Ureter (tissue), 1 donor: ENCODE results near the gene SORCS3. TPM values are rescaled to one million over a fixed set of nuclear protein-coding genes. Genes with fewer than 3 reads are reported as not detected.

Experiments used
- DNase-seq: peaks from one replicate; pipeline ENCODE4 v3.0.0-alpha.2; 2020; ENCODE audit warnings: low spot score
- total RNA-seq: library from RNA; stranded (reverse); gene quantifications from one replicate; pipeline ENCODE4 v1.2.4, GENCODE V29; 2023
- donor health status: DM: yes; HTN: yes; CAD: no.

SORCS3 gene
- total RNA-seq, 1 donor from 2014 or later = not detected

DNA sequence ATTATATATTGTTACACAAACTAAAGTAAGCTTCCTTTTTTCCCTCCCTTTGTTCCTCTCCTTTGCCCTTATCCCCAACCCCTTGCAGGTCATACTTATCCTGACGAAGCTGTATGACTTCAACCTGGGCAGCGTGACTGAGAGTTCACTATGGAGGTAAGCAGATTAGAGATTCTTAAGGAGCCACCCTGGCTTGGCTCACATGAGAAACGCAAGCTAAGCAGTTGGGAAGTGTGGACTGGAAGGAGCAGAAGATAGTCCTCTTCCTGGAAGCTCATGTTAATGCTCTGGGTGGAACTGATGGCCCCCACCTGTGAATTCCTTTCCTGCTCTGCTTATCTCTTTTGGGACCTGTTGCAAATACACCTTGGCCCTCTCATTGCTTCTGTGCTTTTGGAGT is 201.6 kb downstream of the SORCS3 start:
- DNase-seq = no peak

DNA sequence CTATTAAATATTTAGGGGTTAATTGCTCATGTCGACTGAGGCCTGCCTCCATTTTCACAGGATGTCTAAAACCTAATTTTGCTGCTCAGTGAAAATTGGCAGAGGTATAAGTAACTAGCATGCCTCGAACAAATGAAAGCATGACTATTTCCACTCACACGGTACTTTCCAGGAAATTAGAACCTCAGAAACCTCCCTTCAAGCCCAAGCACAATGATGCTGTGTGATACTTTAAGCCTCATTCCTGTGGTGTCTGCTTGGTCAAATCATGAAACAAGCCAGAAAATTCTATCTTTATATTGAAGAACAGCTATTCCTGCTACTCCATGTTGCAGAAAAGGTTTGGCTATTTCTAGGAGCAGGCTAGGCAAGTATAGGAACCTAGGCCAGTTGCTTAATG is 203.0 kb downstream of the SORCS3 start:
- DNase-seq = no peak

DNA sequence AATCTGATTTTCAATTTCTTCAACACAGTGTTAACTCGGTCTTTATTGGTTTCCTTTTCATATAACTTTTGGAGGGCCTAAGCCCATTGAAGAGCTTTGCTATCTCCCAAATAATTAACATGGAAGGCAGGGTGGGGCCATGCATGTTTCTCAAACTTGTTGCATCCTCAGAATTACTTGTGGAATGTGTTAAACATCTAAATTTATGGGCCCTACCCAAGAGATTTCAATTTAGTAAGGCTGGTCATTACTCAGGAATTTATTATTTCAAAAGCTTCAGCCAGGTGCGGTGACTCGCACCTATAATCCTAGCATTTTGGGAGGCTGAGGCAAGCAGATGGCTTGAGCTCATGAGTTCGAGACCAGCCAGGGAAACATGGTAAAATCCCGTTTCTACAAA is 208.9 kb downstream of the SORCS3 start:
- no peak for DNase-seq

DNA sequence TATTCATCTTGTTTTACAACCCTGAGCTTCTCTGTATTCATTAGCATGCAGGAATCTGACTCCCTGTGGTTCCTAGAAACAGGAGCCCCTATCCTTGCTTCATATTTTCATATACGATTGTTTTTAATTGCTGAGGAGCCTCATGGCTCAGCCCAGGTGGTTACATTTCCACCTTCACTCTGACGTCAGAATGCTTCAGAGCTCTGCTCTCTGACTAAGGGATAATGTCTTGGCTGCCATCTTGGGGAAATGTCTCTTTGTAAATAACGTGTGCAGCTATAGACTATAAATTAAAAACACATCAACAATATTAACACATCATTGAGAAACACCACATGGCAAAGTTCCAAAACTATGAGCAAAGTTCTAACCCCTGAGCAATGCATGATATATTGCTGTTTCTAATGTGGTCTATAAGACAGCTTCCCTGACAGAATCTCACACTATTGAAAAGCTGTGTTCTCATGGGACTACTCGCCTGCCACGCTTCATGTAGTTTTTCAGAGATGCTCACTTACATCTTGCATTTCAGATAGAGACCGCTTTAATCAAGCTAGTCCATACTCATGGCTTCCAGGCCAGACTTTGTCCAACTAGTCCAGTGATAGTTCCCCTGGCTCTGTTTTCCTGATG is 227.0 kb downstream of the SORCS3 start:
- DNase-seq = no peak

DNA sequence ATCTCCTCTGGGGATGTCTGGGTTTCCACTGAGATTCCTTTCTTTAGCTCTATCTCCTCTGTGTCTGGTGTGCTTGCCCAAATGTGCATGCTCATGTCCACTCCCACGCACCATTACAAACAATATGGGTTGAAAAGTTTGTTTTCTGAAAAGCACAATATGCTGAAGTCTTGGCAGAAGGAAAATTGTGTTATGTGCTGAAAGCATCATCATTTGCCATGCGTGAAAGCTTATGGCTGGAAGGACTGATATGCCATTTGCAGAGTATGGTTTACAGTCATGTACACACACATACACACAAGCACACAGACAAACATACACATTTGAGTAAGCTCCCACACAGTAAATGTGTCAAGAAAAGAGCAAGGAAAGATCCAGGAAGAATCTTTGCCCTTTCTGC is 231.6 kb downstream of the SORCS3 start:
- no peak for DNase-seq

DNA sequence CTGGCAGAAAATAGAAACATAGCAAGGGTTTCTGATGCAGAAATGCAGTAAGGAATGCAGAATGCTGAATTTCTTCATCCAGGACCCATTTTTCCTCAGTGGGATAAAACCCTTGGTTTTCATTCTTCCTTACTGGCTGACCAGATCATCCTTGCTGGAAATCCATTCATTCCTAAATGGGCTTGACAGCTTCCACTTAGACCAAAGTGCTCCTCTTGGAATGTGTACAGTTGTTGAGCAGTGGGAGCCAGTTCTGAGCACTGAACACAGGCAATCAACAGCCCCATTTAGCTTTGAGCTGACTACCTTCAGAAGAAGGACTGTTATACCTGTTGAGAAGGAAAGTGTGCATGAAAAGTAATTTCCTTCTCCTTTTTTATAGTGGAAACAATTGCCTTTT is 232.1 kb downstream of the SORCS3 start:
- no peak for DNase-seq

DNA sequence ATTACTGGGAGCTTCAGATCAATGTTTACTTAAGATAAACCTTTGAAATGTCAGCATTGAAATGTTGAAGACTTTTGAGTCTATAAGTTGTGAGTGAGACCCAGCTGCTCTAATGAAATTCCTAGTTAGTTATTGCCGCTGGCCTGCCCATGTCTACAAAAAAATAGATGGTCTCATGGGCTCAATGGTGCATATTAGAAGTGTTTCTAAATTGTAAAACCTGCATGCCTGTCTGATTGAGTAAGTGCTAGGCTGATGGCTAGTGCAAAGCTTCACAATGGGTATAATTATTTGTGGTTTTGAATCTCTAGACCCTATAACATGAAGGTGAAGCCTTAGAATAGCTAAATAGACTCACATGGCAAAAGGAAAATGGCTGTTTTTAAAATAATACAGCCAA is 234.5 kb downstream of the SORCS3 start:
- no peak for DNase-seq

DNA sequence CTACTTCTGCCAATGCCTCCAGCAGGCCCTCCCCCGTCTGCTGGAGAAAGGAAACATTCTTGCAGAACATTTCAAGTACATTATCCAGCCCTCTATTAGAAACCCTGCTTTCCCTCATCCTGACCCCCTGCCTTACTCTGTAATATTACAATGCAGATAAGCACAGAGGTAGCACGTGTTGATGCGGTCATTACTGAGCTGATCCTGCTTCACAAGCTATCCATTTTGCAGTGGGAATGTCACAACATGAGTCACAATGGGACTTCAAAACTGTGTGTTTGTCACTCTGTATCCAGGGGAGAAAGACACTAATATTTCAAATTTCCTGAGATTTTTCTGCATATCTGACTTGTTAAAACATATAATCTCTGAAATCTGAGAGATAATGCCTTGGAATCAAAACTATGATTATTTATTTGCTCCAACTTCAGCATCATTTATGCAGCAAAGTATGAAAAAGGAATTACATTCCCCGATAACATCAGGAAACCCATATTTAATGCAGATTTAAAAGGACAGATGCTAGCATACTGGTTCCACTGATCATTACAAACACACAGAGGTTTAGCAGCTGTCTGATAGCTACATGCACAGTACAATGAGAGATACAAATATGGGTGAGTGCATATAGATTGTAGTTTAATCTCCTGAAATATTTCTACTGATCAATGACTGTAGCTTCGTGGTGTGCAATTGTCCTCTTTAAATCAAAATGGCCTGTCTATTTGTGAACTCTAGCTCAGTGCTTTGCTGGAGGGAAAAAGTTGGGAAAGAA is 239.7 kb downstream of the SORCS3 start:
- DNase-seq = no peak

DNA sequence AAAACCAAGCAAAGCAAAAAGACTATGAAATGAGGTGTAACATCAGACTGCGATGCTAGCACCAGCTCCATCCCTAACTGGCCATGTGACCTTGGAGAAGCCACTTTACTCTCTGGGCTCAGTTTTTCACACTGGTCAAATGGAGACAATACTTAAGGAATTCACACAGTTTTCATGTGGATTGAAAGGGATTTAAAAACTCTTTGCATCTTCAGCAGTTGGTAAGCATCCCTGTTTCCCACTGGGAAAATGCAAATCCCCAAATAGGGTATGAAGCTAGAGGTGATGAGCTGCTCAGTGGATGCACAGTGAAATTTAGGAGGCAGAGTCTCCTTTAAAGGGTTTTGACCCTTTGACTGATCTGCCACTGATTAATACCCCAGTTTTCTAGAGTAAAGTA is 240.7 kb downstream of the SORCS3 start:
- no peak for DNase-seq

DNA sequence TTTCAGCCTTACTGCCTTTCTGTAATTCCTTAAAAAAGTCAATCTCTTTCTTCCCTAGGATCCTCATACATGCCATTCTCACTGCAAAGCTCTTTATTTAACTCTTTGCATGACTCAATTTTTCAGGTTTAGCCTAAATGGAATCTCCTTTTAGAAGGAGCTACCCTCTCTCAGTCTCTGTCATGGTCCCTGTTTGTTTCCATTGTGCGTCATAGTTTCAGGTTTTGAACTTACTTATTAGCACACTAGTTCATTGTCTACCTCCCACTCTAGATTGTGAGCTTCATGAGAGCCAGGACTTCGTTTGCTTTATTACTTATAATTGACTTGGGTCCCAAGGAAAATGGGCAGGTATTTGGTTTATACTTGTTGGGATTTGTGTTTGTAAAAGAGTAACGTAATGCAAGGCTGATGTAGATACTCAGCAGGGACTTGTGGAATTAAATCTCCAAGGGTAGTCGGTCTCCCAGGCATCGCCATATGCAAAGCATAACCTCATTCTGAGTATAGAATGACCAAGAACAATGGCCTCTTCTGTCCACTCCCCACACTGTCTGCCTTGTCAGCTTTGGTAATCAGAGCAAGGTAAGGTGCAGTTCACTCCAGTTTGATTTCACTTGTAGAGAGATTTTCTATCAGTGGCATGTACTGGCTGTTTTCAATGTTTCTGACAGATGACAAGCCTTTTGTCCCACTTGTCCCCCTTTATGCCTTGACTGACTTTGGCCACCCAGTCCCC is 252.0 kb downstream of the SORCS3 start:
- no peak for DNase-seq

DNA sequence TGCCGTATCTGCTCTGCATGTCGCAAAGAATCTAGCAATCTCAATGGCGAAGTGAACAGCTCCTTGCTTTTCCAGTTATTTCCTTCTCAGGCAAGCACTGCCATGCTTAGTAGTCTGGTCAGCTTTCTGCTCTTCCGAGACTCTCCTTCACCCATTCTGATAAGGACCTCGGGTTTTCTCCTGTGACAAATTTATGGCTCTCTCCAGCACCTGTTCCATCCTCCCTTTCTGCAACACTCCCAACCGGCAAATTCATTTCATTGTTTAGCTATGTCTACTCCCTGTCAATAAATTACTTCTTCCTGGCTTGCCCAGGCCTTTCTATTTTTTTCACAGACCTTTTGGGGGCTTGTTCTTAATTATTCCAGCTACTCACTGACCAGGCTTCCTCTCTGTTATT is 252.6 kb downstream of the SORCS3 start:
- DNase-seq = no peak

DNA sequence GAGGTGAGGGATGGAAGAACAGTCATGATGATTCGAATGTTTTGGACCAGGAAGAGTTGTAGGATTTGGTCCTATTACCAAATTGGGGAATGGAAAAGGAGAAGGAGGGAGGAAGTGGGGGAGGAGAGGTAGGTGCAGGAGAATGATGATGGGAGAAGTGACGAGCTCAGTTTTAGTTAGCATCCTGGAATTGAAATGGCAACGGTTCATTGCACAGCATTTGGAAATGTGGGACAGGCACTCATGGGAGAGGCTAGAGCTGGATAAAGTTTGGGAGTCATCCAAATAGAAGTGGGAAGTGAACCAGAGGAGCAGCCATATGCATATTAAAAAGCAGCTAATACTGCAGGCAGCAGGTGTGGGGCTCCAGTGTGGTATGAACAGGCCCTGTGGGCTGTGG is 253.6 kb downstream of the SORCS3 start:
- no peak for DNase-seq

DNA sequence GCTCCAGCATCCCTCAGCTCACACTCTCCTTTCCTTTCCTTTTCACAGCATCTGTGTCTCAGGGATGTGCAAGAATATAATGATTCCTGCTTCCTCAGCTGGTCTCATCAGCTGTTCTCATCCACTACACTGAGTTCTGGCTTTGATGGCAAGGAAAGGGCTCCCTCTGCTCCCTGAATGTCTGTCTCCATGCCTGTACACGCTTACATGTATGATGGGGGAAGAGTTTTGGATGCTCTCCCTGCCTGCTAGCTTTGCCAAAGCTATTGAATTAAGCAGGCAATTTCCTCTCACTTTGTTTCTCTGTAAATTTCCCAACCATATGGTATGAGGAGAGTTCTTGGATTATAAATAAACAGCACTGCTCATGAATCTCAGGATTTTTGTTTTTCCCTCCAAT is 254.5 kb downstream of the SORCS3 start:
- no peak for DNase-seq

DNA sequence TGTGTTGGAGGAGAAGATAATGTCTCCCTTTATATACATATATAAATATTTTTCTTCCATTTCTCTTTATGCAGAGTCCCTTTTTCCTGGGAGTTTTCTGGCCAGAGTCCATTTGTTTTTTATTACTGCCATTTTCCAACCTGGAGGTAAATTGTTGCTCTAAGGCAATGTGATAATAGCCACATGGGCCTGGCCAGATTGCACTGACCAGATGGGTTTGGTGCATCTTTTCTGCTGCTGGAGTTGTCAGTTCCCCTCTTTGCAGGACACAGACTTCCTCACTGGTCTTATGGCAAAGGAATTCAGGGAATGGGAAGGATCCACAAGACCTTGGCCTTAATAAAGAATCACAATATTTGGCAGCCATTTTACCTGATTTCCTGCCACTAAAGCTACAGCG is 254.9 kb downstream of the SORCS3 start:
- DNase-seq = no peak

DNA sequence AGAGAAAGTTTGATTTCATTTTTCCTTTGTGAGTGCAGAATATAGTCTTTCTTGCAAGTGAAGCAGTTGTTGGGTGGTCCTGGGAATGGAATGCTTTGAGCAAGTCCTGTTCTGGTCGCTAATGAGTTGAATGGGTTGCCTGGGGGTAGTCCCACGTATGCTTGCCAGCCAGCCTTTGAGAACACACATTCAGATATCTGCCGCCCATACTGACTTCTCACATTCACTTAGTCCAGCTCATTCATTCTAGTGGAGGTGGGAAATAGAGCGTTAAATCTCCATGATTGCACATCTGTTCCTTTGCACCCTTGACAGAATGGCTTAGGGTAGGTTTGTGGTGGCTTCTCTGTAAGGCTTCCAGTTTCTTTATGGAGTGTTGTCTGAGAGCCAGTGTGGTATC is 256.6 kb downstream of the SORCS3 start:
- DNase-seq = no peak

DNA sequence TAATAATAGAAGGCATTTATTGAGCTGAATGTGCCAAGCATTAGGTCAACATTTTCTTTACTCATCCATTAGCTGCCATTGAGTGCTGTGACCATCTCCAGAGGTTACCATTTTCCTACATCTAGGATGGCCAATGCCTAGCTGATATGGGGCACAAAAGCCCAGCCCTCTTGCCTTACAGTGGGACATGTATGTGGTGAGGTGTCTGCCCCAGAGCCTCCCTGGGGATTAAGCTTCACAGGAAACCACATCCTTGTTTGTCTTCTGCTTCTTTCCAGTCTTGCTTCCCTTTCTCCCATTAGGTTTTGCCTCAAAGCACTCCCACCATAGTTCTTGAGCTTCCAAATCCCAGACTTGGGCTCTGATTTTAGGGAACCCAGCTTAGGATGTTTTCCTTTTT is 258.7 kb downstream of the SORCS3 start:
- DNase-seq = no peak

DNA sequence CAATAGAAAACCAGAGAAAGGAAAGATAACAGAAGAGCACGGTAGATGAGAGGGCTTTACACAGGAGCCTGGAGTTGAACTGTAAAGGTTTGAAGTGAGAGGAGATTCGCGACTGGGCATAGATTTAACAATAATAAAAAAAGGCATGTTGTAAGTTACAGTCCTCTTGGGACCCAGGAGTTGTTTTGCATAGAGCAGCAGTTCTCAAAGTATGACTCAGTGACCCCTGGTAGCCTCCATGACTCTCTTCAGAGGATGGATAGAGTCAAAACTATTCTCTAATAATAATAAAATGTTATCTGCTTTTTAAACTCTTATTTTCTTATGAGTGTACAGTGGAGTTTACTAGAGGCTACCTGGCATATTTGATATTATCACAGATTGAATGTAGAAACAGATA is 262.3 kb downstream of the SORCS3 start:
- DNase-seq = no peak

DNA sequence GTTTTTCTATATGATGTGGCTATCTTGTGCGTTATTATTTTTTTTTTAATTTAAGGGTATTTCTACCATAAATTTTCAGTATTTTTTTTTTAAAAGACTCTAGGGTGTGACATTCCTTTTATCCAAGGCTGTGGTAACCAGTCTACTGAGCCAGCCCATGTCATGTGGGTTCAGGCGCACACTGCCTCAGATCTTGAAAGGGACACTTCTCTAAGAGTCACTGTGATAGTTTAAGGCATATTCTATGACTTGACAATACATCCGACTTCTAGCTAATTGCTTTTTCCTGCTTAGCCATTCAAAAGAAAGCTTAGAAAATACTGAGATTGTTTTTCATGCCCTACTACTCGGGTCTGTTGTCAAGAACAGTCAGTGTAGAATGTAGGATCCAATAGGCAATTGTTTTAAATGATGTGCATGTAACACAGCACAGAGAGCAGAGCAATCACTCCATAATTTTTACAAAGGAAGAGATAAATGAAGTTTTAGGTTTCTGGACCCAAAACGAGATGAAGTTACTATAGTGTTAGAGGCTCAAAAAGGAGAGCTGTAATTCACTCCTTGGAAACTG is 263.7 kb downstream of the SORCS3 start:
- DNase-seq = no peak

DNA sequence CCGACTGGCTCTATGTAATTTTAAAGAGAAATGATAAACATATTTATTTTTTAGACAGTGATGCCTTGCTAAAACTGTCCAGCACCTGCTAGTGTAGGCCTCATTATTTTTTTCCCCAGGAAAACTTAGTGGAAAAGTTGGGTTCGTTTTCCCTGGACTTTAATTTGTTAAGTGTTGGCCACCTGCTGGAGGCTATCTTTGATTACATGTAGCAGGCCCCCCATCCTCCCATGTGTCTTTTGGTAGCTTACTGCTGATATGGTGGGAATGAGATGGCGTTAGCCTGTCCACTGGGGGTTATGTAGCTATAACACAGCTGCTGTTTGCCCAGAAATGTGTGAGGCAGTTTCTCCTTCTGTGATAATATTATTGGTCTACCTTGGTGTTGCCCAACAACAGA is 265.0 kb downstream of the SORCS3 start:
- no peak for DNase-seq

DNA sequence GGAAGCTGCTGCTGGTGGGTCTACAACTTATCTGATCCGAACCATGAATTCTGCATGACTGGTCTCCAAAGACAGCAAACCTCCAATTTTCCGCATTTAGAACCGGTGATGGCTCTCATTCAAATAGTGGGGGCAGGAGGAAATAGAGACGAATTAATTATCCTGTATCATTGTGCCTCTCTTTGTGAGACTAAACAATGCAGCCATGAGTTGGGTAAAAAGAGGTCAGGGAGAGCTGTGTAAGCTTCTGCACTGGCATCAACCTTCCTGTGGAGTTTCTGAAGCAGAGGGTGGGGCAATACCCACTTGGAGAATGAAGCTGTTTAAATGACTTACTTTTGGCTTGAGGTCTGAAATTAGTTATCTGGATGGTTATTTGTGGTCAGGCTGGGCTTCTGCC is 266.4 kb downstream of the SORCS3 start:
- DNase-seq = no peak

DNA sequence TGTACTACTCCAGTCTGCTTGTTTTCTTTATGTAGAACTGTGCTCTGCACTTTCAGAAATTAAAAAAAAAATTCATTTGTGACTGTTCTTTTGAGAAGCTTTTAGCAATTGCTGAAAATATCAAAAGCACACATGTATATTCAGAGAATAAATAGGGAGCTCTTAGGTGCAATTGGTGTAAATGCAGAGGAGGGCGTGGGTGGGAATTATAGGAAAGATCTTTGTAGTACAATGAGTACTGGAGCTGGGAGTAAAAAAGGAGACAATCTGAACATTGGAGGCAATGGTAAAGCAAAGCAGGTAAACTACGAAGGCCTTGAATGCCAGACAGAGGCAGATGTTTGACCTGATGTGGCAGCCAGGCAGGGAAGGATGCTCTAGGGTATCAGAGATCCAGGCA is 267.5 kb downstream of the SORCS3 start:
- no peak for DNase-seq

DNA sequence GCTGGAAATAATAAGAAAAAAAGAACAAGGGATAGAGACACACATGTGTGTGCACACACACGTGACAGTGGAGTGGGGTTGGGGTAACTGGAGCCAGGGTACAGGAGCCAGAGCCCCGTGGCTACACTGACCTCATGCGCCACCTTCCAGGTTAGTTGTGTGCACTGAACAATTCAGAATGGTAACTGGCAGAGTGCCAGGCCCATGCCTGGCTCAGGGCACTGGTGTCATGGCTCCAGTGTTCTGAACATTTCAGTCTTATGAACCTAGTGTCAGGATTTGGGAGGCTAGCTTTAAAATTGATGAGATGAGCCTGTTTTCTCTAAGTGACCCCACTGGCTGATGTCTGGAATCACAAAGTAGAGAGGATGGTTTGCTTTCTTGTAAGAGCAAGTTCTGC is 269.6 kb downstream of the SORCS3 start:
- no peak for DNase-seq

DNA sequence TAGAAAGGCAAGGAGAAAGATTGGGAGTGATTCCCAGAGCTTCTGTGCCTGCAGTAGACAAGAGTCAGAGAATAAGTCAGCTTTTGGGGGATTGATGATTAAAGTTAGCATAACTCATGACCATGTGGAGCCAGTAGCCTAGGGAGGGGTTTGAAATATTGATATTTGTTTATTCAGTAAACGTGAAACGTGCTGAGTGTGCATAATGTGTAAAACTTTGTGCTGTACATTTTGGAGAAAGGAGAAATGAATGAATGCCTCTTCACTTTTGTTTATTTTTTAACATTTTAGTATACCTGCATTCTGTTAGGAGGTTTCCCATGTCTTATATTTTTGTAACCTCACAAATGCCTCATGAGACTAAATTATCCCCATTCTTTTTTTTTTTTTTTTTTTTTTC is 272.3 kb downstream of the SORCS3 start:
- no peak for DNase-seq
